HG03378 (cell line): ENCODE data around the gene IL1RN.

Source experiments
- ATAC-seq: cut with Tn5 transposase; IDR thresholded peaks from one replicate; pipeline ENCODE4 v1.9.1; 2021; ENCODE audit warnings: mild to moderate bottlenecking, moderate library complexity; ENCODE audit not compliant: unreplicated experiment

Gene IL1RN

DNA sequence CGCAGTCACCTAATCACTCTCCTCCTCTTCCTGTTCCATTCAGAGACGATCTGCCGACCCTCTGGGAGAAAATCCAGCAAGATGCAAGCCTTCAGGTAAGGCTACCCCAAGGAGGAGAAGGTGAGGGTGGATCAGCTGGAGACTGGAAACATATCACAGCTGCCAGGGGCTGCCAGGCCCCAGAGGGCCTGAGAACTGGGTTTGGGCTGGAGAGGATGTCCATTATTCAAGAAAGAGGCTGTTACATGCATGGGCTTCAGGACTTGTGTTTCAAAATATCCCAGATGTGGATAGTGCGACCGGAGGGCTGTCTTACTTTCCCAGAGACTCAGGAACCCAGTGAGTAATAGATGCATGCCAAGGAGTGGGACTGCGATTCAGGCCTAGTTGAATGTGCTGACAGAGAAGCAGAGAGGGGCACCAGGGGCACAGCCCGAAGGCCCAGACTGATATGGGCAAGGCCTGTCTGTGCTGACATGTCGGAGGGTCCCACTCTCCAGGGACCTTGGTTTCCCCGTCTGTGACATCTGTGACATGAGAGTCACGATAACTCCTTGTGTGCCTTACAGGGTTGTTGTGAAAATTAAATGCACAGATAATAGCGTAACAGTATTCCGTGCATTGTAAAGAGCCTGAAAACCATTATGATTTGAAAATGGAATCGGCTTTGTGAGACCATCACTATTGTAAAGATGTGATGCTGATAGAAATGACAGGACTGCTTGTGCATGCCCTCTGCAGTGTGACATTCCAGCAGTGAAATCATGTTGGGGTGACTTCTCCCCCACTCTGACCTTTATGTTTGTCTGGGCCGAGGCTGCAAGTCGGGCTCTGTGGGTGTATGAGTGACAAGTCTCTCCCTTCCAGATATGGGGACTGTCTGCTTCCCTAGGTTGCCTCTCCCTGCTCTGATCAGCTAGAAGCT, 510 bp downstream of the IL1RN start:
- no peak for ATAC-seq

GRCh38 chr2:113129519-113130078, 2.2 kb downstream of the IL1RN start:
- no peak for ATAC-seq

GRCh38 chr2:113131352-113132185, 4.2 kb downstream of the IL1RN start:
- ATAC-seq: no peak

- ATAC-seq: no peak
Observed at GRCh38 chr2:113132414-113133021, 5.1 kb downstream of the IL1RN start.

GRCh38 chr2:113133704-113134598, 6.6 kb downstream of the IL1RN start:
- ATAC-seq: no peak

DNA sequence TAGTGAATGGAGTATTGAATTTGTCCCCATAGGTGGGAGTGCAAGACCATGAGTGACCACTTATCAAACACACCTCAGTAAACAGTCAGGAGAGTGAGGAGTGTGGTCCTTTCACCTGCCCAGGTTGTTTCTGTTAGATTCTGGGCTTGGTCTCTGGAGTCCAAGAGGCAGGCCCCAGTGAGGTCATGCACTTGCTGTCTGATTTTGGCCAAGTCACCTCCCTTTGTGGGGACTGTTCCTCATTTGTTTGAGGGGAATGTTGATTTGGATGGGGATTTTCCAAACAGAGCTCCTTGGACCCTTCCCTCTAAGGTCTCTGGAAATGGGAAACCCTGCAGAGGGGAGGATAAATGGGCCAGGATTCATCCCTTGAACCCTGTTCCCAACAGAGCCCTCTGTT, 7.3 kb downstream of the IL1RN start:
- no peak for ATAC-seq

- ATAC-seq: no peak
Observed at GRCh38 chr2:113135317-113135716, 7.9 kb downstream of the IL1RN start.

GRCh38 chr2:113136828-113137775, 9.7 kb downstream of the IL1RN start:
- ATAC-seq: no peak

- no peak for ATAC-seq
Observed at GRCh38 chr2:113137827-113138226, 10.4 kb downstream of the IL1RN start.

- ATAC-seq: peak; percentile 65
Observed at GRCh38 chr2:113138428-113139322, 11.3 kb downstream of the IL1RN start.

DNA sequence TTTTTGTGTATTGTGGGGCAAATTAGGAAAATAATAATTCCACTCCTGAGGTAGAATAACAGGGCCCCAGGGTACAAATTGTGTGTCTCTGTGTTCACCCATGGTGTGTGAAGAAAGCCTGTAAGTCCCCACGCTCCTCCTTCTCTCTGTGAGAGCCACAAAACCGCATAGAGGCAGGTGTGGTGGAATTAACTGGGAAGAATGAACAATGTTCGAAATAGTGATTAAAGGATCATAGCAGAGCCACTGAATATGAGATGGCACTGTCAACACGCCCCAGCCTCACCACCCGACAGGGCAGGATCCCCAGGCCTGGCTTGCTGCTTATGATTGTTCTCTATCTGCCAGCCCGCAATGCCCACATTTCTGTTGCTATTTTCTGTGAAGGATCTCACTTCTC, 14.1 kb downstream of the IL1RN start:
- ATAC-seq: no peak

GRCh38 chr2:113142290-113142689, 14.9 kb downstream of the IL1RN start:
- ATAC-seq: no peak

DNA sequence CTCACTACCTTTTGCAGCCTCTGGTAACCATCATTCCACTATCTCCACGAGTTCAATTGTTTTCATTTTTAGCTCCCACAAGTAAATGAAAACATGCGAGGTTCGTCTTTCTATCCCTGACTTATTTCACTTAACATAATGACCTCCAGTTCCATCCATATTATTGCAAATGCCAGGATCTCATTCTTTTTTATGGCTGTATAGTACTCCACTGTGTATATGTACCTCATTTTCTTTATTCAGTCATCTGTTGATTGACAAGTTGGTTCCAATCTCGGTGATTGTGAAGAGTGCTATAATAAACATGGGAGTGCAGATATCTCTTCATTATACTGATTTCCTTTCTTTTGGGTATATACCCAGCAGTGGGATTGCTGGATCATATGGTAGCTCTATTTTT, 16.9 kb downstream of the IL1RN start:
- no peak for ATAC-seq

GRCh38 chr2:113148606-113149552, 21.5 kb downstream of the IL1RN start:
- no peak for ATAC-seq

GRCh38 chr2:113149553-113150257, 22.3 kb downstream of the IL1RN start:
- no peak for ATAC-seq

DNA sequence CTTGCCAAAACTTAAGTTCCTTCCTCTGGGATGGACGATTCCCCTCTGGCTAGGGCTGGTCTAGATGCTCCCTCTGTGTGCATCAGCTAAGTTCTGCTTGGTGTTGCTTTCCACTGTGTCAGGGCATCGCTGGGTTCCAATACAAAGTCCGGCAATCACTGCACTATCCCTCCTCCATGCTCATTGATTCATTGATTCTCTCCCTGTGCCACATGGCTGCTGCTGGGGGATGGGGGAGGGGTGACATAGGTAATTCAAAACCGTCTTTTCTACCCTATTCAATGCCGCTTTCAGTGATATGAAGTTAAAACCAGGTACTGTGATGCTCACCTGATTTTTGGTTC, 22.8 kb downstream of the IL1RN start:
- no peak for ATAC-seq
